Measurements from ENCODE around the gene SBK3.
"Not testable (repeated sequence)": the region's sequence is repeated elsewhere in the genome, so short reads cannot be mapped to it uniquely, and the experiment has no call there.

Gene SBK3

GRCh38 chr19:55543567-55543966, 1.8 kb downstream of the SBK3 start:
- FAIRE-seq: no peak
- no peak for DNase-seq (ENCODE audit: insufficient read length, low spot score)

- no peak for FAIRE-seq
- no peak for DNase-seq (ENCODE audit: insufficient read length, low spot score)
Measured at GRCh38 chr19:55542292-55542855, 3.0 kb downstream of the SBK3 start.

GRCh38 chr19:55541091-55541490, 4.3 kb downstream of the SBK3 start:
- DNase-seq (ENCODE audit: insufficient read length, low spot score) (no peak), FAIRE-seq (no peak)

DNA sequence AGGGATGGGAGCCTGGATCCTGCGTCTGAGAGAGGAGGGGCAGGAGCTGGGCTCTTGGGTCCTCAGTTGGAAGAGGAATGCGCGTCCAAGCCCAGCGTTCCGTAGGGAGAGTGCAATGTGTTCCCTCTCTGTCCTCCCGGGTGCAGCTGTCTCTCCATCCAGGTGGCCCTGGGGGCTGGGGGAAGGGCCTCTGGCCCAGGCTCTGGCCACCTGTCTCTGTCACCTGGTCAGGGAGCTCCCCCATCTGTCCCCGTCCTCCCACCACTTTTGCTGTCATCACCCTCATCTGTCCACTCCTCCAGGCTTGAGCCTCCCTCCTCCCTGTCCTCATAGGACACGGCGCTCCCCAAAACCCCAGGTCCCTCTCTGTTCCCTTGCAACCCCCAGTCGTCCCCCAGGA, 4.7 kb downstream of the SBK3 start:
- no peak for DNase-seq (ENCODE audit: insufficient read length, low spot score)

GRCh38 chr19:55539090-55539984, 6.0 kb downstream of the SBK3 start:
- FAIRE-seq (no peak), DNase-seq (ENCODE audit: insufficient read length, low spot score) (no peak)

More for the DNA sequence above, 4.7 kb downstream of the SBK3 start:
- no peak for FAIRE-seq

DNA sequence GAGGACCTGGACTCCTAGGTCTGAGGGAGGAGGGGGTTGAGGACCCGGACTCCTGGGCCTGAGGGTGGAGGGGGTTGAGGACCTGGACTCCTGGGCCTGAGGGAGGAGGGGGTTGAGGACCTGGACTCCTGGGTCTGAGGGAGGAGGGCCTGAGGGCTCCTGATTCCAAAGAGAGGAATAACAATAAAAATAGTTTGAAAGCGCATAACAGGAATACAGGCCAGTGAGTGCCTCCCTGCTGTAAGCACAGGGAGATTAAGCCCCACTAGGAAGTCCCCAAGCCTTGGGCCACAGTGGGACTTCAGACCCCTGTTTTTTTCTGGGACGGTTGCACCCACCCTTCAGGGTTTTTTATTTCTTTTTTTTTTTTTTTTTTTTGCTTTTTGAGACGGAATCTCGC, 7.2 kb downstream of the SBK3 start:
- FAIRE-seq (no peak), DNase-seq (ENCODE audit: insufficient read length, low spot score) (no peak)

GRCh38 chr19:55537741-55538111, 7.6 kb downstream of the SBK3 start:
- DNase-seq (ENCODE audit: insufficient read length, low spot score): no peak
- FAIRE-seq: no peak

DNA sequence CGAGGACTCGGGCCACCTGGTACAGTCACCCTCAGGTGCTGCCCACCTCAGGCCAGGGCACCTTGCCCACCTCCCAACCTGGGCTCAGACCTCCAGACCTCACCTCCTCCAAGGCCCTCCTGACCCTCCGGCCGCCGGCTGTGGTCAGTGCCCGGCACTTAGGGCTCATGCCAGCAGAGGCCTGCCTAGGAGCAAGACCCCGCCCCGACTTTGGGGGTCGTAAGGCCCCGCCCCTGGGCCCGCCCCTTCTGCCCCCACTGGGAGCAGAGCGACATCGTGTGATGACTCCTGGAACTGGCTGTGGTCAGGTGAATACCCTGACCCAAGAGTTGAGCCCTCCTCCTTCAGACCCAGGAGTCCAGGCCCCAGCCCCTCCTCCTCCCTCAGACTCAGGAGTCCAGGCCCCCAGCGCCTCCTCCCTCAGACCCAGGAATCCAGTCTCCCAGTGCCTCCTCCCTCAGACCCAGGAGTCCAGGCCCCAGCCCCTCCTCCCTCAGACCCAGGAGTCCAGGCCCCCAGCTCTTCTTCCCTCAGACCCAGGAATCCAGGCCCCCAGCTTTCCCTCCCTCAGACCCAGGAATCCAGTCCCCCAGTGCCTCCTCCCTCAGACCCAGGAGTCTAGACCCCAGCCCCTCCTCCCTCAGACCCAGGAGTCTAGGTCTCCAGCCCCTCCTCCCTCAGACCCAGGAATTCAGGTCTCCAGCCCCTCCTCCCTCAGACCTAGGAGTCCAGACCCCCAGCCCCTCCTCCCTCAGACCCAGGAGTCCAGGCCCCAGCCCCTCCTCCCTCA, 8.2 kb downstream of the SBK3 start, which contains the start of gene SBK2:
TSS of gene SBK2 (minus strand) at position 183 of the 790 bp plus-strand sequence. CDS start 839 bp downstream, outside the sequence.
- DNase-seq (ENCODE audit: insufficient read length, low spot score): no peak
- no peak for FAIRE-seq

- FAIRE-seq (no peak), DNase-seq (ENCODE audit: insufficient read length, low spot score) (no peak)
Measured at GRCh38 chr19:55536366-55536765, 9.0 kb downstream of the SBK3 start.

DNA sequence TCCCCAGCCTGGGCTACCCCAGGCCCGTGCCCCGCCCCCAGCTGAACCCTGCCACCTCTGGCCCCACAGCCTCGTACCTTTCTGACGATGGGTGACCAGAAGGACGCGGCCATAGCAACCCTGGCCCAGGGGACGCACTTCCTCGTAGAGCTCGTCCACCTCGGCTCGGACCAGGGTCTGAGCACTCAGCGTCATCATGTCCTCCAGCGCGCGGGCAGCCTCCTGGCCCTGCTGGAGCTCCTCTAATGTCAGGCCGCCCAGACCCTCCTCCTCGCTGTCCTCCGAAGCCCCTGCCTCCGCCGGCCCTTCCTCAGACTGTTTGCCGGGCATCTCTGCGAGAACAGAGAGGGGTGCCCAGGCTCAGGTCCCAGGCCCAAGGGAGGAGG, 9.4 kb downstream of the SBK3 start:
- FAIRE-seq (no peak), DNase-seq (ENCODE audit: insufficient read length, low spot score) (no peak)

DNA sequence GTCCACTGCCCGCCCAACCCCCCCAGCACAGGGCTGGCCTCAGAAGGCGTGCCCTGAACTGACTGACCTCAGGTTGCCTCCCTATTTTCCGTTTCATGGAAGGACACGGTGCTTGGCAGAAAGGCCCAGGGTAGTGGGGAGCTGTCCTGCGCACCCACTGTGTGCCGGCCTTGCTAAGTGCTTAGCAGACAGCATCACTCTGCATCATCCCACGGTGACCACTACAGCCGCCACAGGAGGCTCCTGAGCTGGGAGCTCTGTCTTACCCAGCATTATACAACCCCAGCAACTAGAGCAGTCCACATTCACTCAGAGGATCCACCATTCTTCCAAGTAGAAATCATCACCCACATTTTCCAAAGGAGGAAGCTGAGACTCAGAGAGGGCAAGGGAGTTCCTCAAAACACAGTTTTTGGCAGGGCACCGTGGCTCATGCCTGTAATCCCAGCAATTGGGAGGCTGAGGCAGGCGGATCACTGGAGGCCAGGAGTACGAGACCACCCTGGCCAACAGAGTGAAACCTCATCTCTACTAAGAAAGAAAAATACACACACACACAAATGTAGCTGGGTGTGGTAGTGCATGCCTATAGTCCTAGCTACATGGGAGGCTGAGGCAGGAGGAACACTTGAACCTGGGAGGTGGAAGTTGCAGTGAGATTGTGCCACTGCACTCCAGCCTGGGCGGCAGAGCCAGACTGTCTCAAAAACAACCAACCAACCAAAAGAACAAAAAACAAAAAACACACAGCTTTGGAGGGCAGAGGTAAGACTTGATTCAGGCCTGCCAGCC, 10.0 kb downstream of the SBK3 start:
- FAIRE-seq (no peak), DNase-seq (ENCODE audit: insufficient read length, low spot score) (no peak)

DNA sequence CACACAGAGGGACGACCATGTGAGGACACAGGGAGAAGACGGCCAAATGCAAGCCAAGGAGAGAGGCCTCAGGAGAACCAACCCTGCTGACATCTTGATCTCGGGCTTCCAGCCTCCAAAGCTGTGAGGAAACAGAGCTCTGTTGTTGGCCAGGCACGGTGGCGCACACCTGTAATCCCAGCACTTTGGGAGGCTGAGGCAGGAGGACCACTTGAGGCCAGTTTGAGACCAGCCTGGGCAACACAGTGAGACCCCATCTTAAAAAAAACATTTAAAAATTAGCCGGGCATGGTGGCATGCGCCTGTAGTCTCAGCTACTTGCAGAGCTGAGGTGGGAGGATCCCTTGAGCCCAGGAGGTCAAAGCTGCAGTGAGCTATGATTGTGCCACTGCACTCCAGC, 11.1 kb downstream of the SBK3 start:
- DNase-seq (ENCODE audit: insufficient read length, low spot score); FAIRE-seq: not testable (repeated sequence)

GRCh38 chr19:55530996-55531395, 14.3 kb downstream of the SBK3 start:
- DNase-seq (ENCODE audit: insufficient read length, low spot score): no peak
- no peak for FAIRE-seq

DNA sequence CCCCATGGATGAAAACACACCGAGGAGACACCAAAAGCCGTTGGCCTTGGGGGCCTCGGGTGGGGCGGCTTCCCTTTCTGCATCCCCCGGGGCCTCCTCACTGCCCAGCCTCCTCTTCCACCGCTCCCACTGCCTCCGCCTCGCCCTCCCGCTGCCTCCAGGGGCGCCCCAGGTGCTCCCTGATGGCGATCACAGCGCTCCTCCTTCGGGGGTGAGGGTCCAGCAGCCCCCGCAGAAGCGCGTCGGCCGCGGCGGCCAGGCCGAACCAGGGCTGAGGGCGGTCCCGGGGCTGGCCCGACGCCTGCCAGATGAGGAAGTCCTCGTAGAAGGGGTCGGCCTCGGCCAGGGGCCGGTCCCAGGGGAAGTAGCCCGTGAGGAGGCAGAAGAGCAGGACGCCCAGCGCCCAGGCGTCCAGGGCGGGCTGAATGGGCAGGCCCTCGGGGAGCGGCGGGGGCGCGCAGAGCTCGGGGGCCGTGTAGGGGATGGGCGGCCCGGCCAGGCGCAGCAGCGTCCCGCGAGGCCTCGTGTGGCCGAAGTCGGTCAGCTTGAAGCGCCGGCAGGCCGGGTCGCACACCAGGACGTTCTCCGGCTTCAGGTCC, 15.6 kb downstream of the SBK3 start:
- FAIRE-seq: no peak
- no peak for DNase-seq (ENCODE audit: insufficient read length, low spot score)

DNA sequence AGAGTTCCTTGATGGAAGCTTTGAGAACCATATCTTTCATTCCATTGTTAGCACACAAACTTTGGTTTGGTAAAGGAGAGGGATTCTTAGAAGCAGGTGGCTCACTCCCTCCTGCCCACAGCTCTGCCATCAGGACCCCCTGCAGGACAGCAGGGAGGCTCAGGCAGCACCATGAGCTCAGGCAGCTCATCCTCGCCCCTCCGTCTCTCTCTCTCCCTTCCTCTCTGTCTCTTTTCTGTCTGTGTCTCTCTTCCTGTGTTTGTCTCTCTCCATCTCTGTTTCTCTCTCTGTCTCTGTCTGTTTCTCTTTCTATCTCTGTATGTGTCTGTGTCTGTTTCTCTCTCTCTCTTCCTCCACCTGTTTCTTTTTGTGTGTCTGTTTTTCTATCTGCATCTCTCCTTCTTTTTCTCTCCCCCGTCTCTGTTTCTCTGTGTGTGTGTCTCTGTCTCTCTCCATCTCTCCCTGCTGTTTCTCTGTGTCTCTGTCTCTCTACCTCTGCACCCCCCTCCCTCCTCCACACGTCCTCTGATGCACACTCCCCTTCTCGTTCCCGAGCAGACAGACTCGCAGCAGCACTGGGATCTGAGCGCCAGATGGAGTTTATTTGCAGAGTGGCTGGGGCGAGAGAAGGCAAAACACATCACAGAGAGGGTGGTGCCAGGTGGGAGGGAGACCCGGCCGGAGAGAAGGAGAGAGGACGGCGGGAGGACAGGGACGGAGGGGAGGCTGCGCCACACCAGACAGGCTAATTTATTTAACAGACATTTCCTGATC, 17.1 kb downstream of the SBK3 start:
- FAIRE-seq: no peak
- no peak for DNase-seq (ENCODE audit: insufficient read length, low spot score)

DNA sequence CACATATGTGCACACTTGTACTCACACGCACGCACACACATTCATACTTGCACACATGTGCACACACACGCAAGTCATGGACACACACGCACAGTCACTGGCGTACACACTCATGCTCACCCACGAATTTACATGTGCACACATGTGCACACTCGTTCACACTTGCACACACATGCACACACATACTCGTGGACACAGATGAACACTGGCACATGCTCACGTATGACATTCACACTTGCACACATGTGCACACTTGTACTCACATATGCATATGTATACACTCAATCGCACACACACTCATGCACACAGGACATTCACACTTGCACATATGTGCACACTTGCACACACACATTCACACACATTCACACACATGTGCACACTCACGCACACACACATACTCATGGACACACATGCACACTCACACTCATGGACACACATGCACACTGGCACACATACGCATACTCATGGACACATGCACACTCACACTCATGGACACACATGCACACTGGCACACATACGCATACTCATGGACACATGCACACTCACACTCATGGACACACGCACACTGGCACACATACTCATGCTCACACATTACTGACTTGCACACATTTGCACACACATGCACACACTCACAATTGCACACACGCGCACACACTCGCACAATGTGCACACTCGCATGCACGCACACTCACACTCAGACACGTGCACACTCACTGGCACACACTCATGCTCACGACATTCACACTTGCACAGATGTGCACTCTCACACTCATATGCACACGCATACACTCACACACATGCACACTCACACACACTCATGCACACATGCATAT, 17.9 kb downstream of the SBK3 start:
- no peak for FAIRE-seq
- DNase-seq (ENCODE audit: insufficient read length, low spot score): no peak

GRCh38 chr19:55526216-55527196, 18.8 kb downstream of the SBK3 start:
- DNase-seq (ENCODE audit: insufficient read length, low spot score) (no peak), FAIRE-seq (no peak)
